Lower leg skin (tissue), 3 donors: ENCODE results near the gene GOLGA1.

Experiments used
- CTCF ChIP-seq, 3 donors: fragments of 450-650 bp; IDR thresholded peaks; one replicate each; pipeline ENCODE4 v1.5.1; 2016; ENCODE audit warnings: antibody characterized with exemption in 3 of 3, mild to moderate bottlenecking in 3 of 3, moderate library complexity in 2 of 3
- POLR2A ChIP-seq, 2 donors: fragments of 450-650 bp; IDR thresholded peaks; one replicate each; pipeline ENCODE4 v1.6.1; 2016 to 2017; ENCODE audit warnings: antibody characterized with exemption in 2 of 2, mild to moderate bottlenecking in 1 of 2, moderate library complexity in 1 of 2

- TF ChIP-seq CTCF (IDR thresholded peaks at IDR 0.05), result no peak
- TF ChIP-seq POLR2A (IDR thresholded peaks at IDR 0.05), result no peak
Observed at GRCh38 chr9:124886866-124887492, 53.9 kb downstream of the GOLGA1 start.
